Heart left ventricle (tissue), 13 donors: ENCODE data around the gene IER3.

Source experiments
- POLR2A ChIP-seq, 2 donors: fragments of 450-650 bp; IDR thresholded peaks; one replicate each; pipeline ENCODE4 v1.6.1; 2017; ENCODE audit warnings: antibody characterized with exemption in 2 of 2, mild to moderate bottlenecking in 2 of 2, moderate library complexity in 2 of 2
- TF ChIP-seq, protein P1 (sequence below), 12 donors: fragments of 200-600 bp; sonication (generic) in 4 of 12; IDR thresholded peaks; one replicate each; pipeline versions ENCODE4 v1.5.0 to v1.8.0; 2018 to 2022; ENCODE audit warnings: antibody characterized with exemption in 12 of 12, mild to moderate bottlenecking in 5 of 12
- donor health status: ischemic (EF 13 %, LVEDD 7.1; RV severe dilation, severe dysfunction).
- donor health status: DM: no; HTN: yes; CAD: no.
- donor health status: DM: no; HTN: no; CAD: no.
- donor health status: ischemic (EF 25% LVEDD 6.9; RV normal size, moderate dysfunction).
- donor health status: ischemic (EF 25% LVEDD 5.7; RV mildly dilated, moderate dysfunction).
- donor health status: ischemic (EF 35%, LVEDD 5.7; RV mildly dilated, moderate dysfunction).
- donor health status: nonischemic (EF 11% LVEDD 7.7; RV severe dilation, severe dysfunction).
- donor health status: DM: yes; HTN: yes; CAD: no.
- donor health status: PGD.
- donor health status: ischemic (EF 29% LVEDD 5.4; RV normal size, mild dysfunction).
- donor health status: nonischemic (EF 23%, LVEDD 6.1; RV moderate dilation, normal function).

DNA sequence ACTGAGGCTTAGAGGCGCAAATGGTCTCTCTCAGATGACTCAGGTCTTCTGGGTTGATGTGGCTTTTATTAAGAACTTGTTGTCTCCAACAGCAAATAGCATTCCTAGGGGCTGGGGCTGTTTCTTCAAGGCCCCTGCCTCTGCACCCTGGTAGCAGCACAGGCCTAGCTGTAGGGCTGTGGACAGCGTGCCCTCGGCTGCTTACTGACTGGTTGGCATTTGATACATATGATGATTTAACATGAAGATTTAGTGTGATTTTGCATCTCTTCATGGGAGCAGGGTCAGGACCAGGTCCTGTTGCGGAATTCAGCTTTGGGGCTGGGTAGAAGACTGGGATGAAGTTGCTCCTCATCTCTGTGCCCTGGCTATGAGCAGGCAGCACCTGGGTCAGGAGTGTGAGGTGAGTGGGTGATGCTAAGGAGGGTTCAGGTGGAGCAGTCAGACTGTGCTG lies 24.3 kb upstream of the IER3 start:
- TF ChIP-seq, protein P1, sequence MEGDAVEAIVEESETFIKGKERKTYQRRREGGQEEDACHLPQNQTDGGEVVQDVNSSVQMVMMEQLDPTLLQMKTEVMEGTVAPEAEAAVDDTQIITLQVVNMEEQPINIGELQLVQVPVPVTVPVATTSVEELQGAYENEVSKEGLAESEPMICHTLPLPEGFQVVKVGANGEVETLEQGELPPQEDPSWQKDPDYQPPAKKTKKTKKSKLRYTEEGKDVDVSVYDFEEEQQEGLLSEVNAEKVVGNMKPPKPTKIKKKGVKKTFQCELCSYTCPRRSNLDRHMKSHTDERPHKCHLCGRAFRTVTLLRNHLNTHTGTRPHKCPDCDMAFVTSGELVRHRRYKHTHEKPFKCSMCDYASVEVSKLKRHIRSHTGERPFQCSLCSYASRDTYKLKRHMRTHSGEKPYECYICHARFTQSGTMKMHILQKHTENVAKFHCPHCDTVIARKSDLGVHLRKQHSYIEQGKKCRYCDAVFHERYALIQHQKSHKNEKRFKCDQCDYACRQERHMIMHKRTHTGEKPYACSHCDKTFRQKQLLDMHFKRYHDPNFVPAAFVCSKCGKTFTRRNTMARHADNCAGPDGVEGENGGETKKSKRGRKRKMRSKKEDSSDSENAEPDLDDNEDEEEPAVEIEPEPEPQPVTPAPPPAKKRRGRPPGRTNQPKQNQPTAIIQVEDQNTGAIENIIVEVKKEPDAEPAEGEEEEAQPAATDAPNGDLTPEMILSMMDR (IDR thresholded peaks at IDR 0.05): no peak
- TF ChIP-seq POLR2A (IDR thresholded peaks at IDR 0.05): no peak
